Measurements from ENCODE around the gene ALDH1A1. TPM values are rescaled to one million over a fixed set of nuclear protein-coding genes. Genes with fewer than 3 reads are reported as not detected.

ALDH1A1 gene
- total RNA-seq, 1 experiment from 2014 or later, result 2.3 TPM

DNA sequence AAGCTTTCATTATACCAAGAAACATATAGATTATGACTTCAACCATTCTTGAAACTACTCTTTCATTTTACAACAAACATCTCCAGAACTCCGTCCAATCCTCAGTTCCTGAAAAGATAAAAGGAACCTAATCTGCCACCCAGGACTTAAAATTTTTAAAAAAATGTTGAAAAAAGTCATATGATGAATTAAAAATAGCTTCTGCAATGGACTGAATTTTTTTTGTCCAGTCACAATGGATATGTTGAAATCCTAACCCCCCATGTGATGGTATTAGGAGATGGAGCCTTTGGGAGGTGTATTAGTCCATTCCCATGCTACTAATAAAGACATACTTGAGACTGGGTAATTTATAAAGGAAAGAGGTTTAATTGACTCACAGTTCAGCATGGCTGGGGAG, 2.7 kb upstream of the ALDH1A1 start:
- no peak for DNase-seq
- intact Hi-C loops (cut with micrococcal nuclease; ENCODE audit: unreplicated experiment), result no loop called here
- H3K4me1 ChIP-seq (replicated peaks; ENCODE audit: insufficient read depth), result peaks cover 11% of the 10 kb centered on the region; the same call in 1 of the 2 replicates
- no peaks in the 10 kb centered on the region for H3K79me2 ChIP-seq (ENCODE audit: low read depth)
- BruUV-seq (replicated peaks), result no TSS peak
- ChIA-PET POLR2A (ENCODE audit: unreplicated experiment) (no interaction called here), CTCF (no interaction called here)
- H3K27me3 ChIP-seq (ENCODE audit: insufficient read depth, low read depth), result no peaks in the 10 kb centered on the region
- no peaks in the 10 kb centered on the region for H3F3A ChIP-seq (ENCODE audit: insufficient read depth, low read depth)
- no peaks in the 10 kb centered on the region for H3K9me2 ChIP-seq (ENCODE audit: insufficient read depth)
- no peaks in the 10 kb centered on the region; the same call in none of the 2 replicates for H3K9me3 ChIP-seq (ENCODE audit: insufficient read depth, low read depth)
- TF ChIP-seq, protein P1, sequence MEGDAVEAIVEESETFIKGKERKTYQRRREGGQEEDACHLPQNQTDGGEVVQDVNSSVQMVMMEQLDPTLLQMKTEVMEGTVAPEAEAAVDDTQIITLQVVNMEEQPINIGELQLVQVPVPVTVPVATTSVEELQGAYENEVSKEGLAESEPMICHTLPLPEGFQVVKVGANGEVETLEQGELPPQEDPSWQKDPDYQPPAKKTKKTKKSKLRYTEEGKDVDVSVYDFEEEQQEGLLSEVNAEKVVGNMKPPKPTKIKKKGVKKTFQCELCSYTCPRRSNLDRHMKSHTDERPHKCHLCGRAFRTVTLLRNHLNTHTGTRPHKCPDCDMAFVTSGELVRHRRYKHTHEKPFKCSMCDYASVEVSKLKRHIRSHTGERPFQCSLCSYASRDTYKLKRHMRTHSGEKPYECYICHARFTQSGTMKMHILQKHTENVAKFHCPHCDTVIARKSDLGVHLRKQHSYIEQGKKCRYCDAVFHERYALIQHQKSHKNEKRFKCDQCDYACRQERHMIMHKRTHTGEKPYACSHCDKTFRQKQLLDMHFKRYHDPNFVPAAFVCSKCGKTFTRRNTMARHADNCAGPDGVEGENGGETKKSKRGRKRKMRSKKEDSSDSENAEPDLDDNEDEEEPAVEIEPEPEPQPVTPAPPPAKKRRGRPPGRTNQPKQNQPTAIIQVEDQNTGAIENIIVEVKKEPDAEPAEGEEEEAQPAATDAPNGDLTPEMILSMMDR (conservative IDR thresholded peaks at IDR 0.05), result no peak
- TF ChIP-seq EZH2 (IDR thresholded peaks at IDR 0.05; ENCODE audit: low read depth), result no peak
- no peak overlapping the region for H3K4me3 ChIP-seq
- H3K4me2 ChIP-seq, result no peak overlapping the region
- H3K36me3 ChIP-seq (ENCODE audit: low read depth), result no peaks in the 10 kb centered on the region
- H3K27ac ChIP-seq, result peak overlapping the region; percentile 42; the same call in 1 of the 2 replicates
- no peaks in the 10 kb centered on the region for H4K20me1 ChIP-seq (ENCODE audit: insufficient read depth)
- H2AFZ ChIP-seq, result 0 out of 2 replicates have a peak overlapping the region, but pooled peaks have one; percentile 25

DNA sequence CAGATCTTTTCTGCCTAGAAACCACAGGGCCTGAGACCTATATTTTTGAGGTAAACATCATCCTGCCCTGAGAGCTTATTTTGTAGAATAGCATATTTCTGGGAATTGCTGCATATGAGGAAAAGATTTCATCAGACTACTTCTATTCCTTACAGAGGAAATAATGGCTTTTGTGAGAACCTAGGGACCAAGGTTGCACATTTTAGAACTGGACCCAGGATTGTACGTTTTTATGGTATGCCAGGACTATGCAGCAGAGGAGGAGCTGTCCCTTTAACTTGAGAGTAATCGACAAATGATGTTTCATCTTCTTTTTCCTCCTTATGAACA, 2.2 kb upstream of the ALDH1A1 start:
- DNase-seq, result no peak
- Histone ChIP-seq H4K20me1 (ENCODE audit: insufficient read depth) (no peaks in the 10 kb centered on the region), H2AFZ (0 out of 2 replicates have a peak overlapping the region, but pooled peaks have one; percentile 25), H3F3A (ENCODE audit: insufficient read depth, low read depth) (no peaks in the 10 kb centered on the region), H3K4me1 (replicated peaks; ENCODE audit: insufficient read depth) (peaks cover 11% of the 10 kb centered on the region; the same call in 1 of the 2 replicates), H3K27ac (peak overlapping the region; percentile 42; the same call in 1 of the 2 replicates), H3K4me3 (no peak overlapping the region), H3K9me3 (ENCODE audit: insufficient read depth, low read depth) (no peaks in the 10 kb centered on the region; the same call in none of the 2 replicates), H3K79me2 (ENCODE audit: low read depth) (no peaks in the 10 kb centered on the region), H3K4me2 (no peak overlapping the region), H3K9me2 (ENCODE audit: insufficient read depth) (no peaks in the 10 kb centered on the region), H3K36me3 (ENCODE audit: low read depth) (no peaks in the 10 kb centered on the region), H3K27me3 (ENCODE audit: insufficient read depth, low read depth) (no peaks in the 10 kb centered on the region)
- TF ChIP-seq, protein P1 (conservative IDR thresholded peaks at IDR 0.05), result no peak
- no peak for TF ChIP-seq EZH2 (IDR thresholded peaks at IDR 0.05; ENCODE audit: low read depth)
- BruUV-seq (replicated peaks), result no TSS peak
- intact Hi-C loops (cut with micrococcal nuclease; ENCODE audit: unreplicated experiment), result no loop called here
- POLR2A ChIA-PET (ENCODE audit: unreplicated experiment), result interaction anchor here (0.6 kb wide), 1 partner anchor 13 kb away, joined by 5 read pairs; no protein-coding TSS in a partner anchor
- CTCF ChIA-PET, result interaction anchor here (0.6 kb wide), 1 partner anchor 1633 kb away, joined by 3 read pairs; no protein-coding TSS in a partner anchor

DNA sequence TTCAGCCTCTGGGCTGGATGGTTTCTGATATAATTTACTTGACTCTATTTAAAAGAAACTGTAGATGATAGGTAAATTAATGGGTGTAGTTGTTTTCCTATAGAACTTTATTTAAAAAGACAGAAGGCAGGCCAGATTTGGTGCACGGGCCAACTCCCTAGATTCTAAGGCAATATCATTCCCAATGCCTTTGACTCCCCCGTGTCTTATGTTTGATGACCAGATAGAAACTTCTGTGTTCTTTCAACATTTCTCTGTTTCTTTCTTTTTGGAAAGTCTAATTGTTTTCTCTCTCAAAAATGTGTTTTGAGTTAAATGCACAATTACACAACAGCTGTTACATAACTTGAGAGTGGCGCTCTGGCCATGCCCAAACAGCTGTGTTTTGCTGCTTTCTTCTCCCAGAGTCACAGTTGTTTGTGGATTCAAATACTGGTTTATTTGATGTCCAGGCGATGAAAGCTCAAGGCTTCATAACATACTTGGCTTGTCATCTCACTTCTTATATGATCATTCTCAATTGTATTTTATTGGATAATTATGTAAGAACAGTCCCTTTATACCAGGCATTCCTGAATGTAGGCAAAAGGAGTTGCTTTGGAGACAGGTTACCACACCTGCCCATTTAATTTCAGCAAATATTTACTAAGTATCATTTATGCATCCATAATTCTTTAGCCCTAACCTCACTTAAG, 1.7 kb upstream of the ALDH1A1 start:
- no peak overlapping the region for H2AFZ ChIP-seq
- H3K4me2 ChIP-seq, result no peak overlapping the region
- ChIA-PET CTCF (interaction anchor here (0.6 kb wide), 1 partner anchor 1632 kb away, joined by 3 read pairs; no protein-coding TSS in a partner anchor), POLR2A (ENCODE audit: unreplicated experiment) (interaction anchor here (0.6 kb wide), 1 partner anchor 12 kb away, joined by 5 read pairs; no protein-coding TSS in a partner anchor)
- H3F3A ChIP-seq (ENCODE audit: insufficient read depth, low read depth), result no peaks in the 10 kb centered on the region
- intact Hi-C loops (cut with micrococcal nuclease; ENCODE audit: unreplicated experiment), result loop anchor here (5.0 kb wide), 1 partner anchor 68 kb away; no protein-coding TSS in a partner anchor
- no peaks in the 10 kb centered on the region for H3K27me3 ChIP-seq (ENCODE audit: insufficient read depth, low read depth)
- H3K4me1 ChIP-seq (replicated peaks; ENCODE audit: insufficient read depth), result peaks cover 11% of the 10 kb centered on the region; the same call in 1 of the 2 replicates
- peak in 1 of 2 experiments; percentile 55 for DNase-seq
- H4K20me1 ChIP-seq (ENCODE audit: insufficient read depth), result no peaks in the 10 kb centered on the region
- H3K4me3 ChIP-seq, result no peak overlapping the region
- no peaks in the 10 kb centered on the region for H3K9me2 ChIP-seq (ENCODE audit: insufficient read depth)
- H3K9me3 ChIP-seq (ENCODE audit: insufficient read depth, low read depth), result no peaks in the 10 kb centered on the region; the same call in none of the 2 replicates
- no TSS peak for BruUV-seq (replicated peaks)
- H3K27ac ChIP-seq, result no peak overlapping the region
- H3K79me2 ChIP-seq (ENCODE audit: low read depth), result no peaks in the 10 kb centered on the region
- TF ChIP-seq, protein P1 (conservative IDR thresholded peaks at IDR 0.05), result no peak
- TF ChIP-seq EZH2 (IDR thresholded peaks at IDR 0.05; ENCODE audit: low read depth), result no peak
- no peaks in the 10 kb centered on the region for H3K36me3 ChIP-seq (ENCODE audit: low read depth)

All from PC-9 (cell line).